Panc1 (cell line): Measurements from ENCODE around the gene HOXD9. TPM values are rescaled to one million over a fixed set of nuclear protein-coding genes. Genes with fewer than 3 reads are reported as not detected.

ENCODE experiments used
- ATAC-seq: fragments of 200-7000 bp; cut with Tn5 transposase; 2 replicates; pipeline ENCODE4 v1.9.1; 2020; ENCODE audit warnings: mild to moderate bottlenecking, moderate library complexity
- BruUV-seq: library from RNA; stranded (reverse); fragments of 400-500 nt; replicated peaks from 2 replicates; lab custom pipeline; 2021; lab: Mats Ljungman, UMichigan
- CTCF ChIA-PET: fragments of 300-600 bp; sonication (Branson Sonifier 250); formaldehyde crosslinking; loops from one replicate; lab custom pipeline; 2022; ENCODE audit warnings: antibody characterized with exemption; lab: Charles Lee
- POLR2A ChIA-PET: fragments of 300-600 bp; sonication (Branson Sonifier 250); formaldehyde crosslinking; loops from one replicate; lab custom pipeline; 2022; ENCODE audit warnings: antibody characterized with exemption; lab: Charles Lee
- DNase-seq: peaks from one replicate; pipeline ENCODE4 v3.0.0-alpha.2; 2010; ENCODE audit warnings: low read depth, low spot score
- H3K27ac ChIP-seq: 2 replicates; pipeline ENCODE4 v1.5.1; 2011; ENCODE audit warnings: mild to moderate bottlenecking, low read length, inconsistent platforms
- H3K27me3 ChIP-seq: fragments of 200-500 bp; sonication (Bioruptor generic); 2 replicates; pipeline ENCODE4 v1.6.0; 2014; ENCODE audit warnings: low read length, inconsistent platforms; ENCODE audit not compliant: control insufficient read depth, insufficient read depth
- H3K36me3 ChIP-seq: fragments of 200-500 bp; sonication (Bioruptor generic); 2 replicates; pipeline ENCODE4 v1.5.1; 2014; ENCODE audit warnings: inconsistent platforms, mild to moderate bottlenecking, low read length, moderate library complexity; ENCODE audit not compliant: control insufficient read depth, insufficient read depth
- H3K4me1 ChIP-seq: 2 replicates; pipeline ENCODE4 v1.5.1; 2011; ENCODE audit warnings: inconsistent platforms, mild to moderate bottlenecking, low read length, moderate library complexity; ENCODE audit not compliant: control insufficient read depth, insufficient read depth
- H3K4me3 ChIP-seq, 2 experiments: 2 replicates each; pipeline ENCODE4 v1.5.1; 2011 to 2012; ENCODE audit warnings: low read depth in 2 of 2, low read length in 2 of 2, mild to moderate bottlenecking in 2 of 2, inconsistent platforms in 1 of 2, moderate library complexity in 1 of 2
- H3K9me3 ChIP-seq: fragments of 200-500 bp; sonication (Bioruptor generic); 2 replicates; pipeline ENCODE4 v1.5.1; 2014; ENCODE audit warnings: low read depth, mild to moderate bottlenecking, inconsistent platforms, low read length, moderate library complexity; ENCODE audit not compliant: control insufficient read depth, insufficient read depth
- CTCF ChIP-seq: fragments of 450-650 bp; IDR thresholded peaks from 2 replicates; pipeline ENCODE4 v1.5.1; 2017; ENCODE audit warnings: mild to moderate bottlenecking
- POLR2AphosphoS5 ChIP-seq: IDR thresholded peaks from 2 replicates; pipeline ENCODE4 v1.6.1; 2012; ENCODE audit warnings: mild to moderate bottlenecking, low read depth, low read length, moderate library complexity
- REST ChIP-seq, 2 experiments: IDR thresholded peaks; 2 replicates each; pipeline ENCODE4 v1.6.1; 2011 to 2012; ENCODE audit warnings: low read depth in 2 of 2, control low read depth in 1 of 2, low read length in 1 of 2, mild to moderate bottlenecking in 1 of 2, moderate library complexity in 1 of 2; ENCODE audit not compliant: insufficient read depth in 1 of 2
- SIN3A ChIP-seq: IDR thresholded peaks from 2 replicates; pipeline ENCODE4 v1.6.1; 2012; ENCODE audit warnings: low read depth, mild to moderate bottlenecking, low read length, moderate library complexity, borderline replicate concordance; ENCODE audit not compliant: insufficient read depth
- TCF7L2 ChIP-seq: IDR thresholded peaks from 2 replicates; pipeline ENCODE4 v1.6.1; 2011; ENCODE audit warnings: mild to moderate bottlenecking, low read depth, low read length, inconsistent platforms
- in situ Hi-C: cut with HindIII; loops from 2 replicates; pipeline ENCODE4 v1.10.0; 2016; ENCODE audit warnings: low sequenced_read_pairs, low pct_unique_long_range_greater_than_20kb
- intact Hi-C: fragments of 100-400 bp; cut with micrococcal nuclease; formaldehyde crosslinking; loops from one replicate; pipeline ENCODE4 v1.10.0; 2022; ENCODE audit not compliant: unreplicated experiment
- total RNA-seq: library from RNA; stranded (reverse); gene quantifications from one replicate; pipeline ENCODE4 v1.2.1, GENCODE V29; 2021; ENCODE audit not compliant: unreplicated experiment

Gene HOXD9
- total RNA-seq, 1 experiment from 2014 or later = 0.15 TPM

GRCh38 chr2:176106581-176107539 is 15.7 kb upstream of the HOXD9 start, which contains the start of gene HOXD11:
Gene HOXD11, plus strand, starts transcription at chr2:176107280. Its CDS starts 76 bp downstream, at chr2:176107356.
- intact Hi-C loops = no loop called here
- TF ChIP-seq CTCF (no peak), POLR2AphosphoS5 (no peak), TCF7L2 (no peak), REST (IDR thresholded peaks at IDR 0.05; ENCODE audit: insufficient read depth in 1 of 2, low read depth in 2 of 2, low read length in 1 of 2) (no peak), SIN3A (no peak)
- CTCF ChIA-PET = interaction anchor here (0.7 to 0.8 kb wide), 2 partner anchors 32 to 545 kb away, joined by 3 read pairs; no protein-coding TSS in a partner anchor
- Histone ChIP-seq H3K36me3 (no peaks in the 10 kb centered on the region), H3K4me1 (peaks cover 8% of the 10 kb centered on the region), H3K4me3 (peak within 1 kb of the TSS; percentile 41 to 43), H3K27me3 (0 out of 2 replicates have a peak, but pooled peaks cover 3% of the 10 kb centered on the region), H3K9me3 (no peaks in the 10 kb centered on the region), H3K27ac (no peak within 1 kb of the TSS)
- no peak for DNase-seq
- no TSS peak for BruUV-seq
- POLR2A ChIA-PET = interaction anchor here (0.6 to 0.8 kb wide), 2 partner anchors 103 to 530 kb away, joined by 4 to 7 read pairs; no protein-coding TSS in a partner anchor
- in situ Hi-C loops = no loop called here
- ATAC-seq = peak; percentile 63

GRCh38 chr2:176107731-176108181 is 14.8 kb upstream of the HOXD9 start:
- no peak for TF ChIP-seq POLR2AphosphoS5
- no peak for TF ChIP-seq SIN3A
- no peak for TF ChIP-seq CTCF
- TF ChIP-seq TCF7L2 = no peak
- TF ChIP-seq REST (IDR thresholded peaks at IDR 0.05; ENCODE audit: insufficient read depth in 1 of 2, low read depth in 2 of 2, low read length in 1 of 2) = no peak
- BruUV-seq = no TSS peak
- in situ Hi-C loops = no loop called here
- Histone ChIP-seq H3K4me3 (no peak overlapping the region), H3K36me3 (no peaks in the 10 kb centered on the region), H3K9me3 (no peaks in the 10 kb centered on the region), H3K27me3 (0 out of 2 replicates have a peak, but pooled peaks cover 3% of the 10 kb centered on the region), H3K4me1 (peaks cover 8% of the 10 kb centered on the region), H3K27ac (no peak overlapping the region)
- intact Hi-C loops = no loop called here
- ATAC-seq (no peak), DNase-seq (no peak)
- ChIA-PET CTCF (no interaction called here), POLR2A (no interaction called here)
